ENCODE measurements around the gene PRMT6.
"Not testable (repeated sequence)": the region's sequence is repeated elsewhere in the genome, so short reads cannot be mapped to it uniquely, and the experiment has no call there.

Gene PRMT6

DNA sequence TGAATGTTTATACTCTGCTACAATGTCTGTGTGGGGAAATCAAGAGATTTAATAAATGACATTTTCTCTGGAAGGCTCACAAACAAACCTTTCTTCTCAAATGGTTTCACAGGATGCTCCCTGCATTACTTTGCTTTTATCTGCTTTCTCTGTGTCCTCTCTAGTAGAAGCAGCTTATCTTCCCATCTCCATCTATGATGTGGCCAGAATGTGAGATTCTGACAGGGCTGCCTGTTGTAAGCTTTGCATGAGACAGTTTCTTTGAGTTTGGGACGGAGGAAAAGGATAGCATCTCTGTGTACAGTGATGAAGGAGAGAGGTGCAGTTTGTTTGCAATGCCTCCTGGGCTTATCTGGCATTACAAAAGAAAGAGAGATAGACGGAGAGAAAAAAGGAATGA lies 24.6 kb downstream of the PRMT6 start:
- H2AFZ ChIP-seq (ENCODE audit: low read length) = no peak overlapping the region
- no peaks in the 10 kb centered on the region for H3K4me1 ChIP-seq (ENCODE audit: insufficient read depth, low read length, severe bottlenecking)
- H3K27ac ChIP-seq (ENCODE audit: low read depth, low read length, poor library complexity, severe bottlenecking) = no peak overlapping the region
- H3K4me2 ChIP-seq (ENCODE audit: low read length) = no peak overlapping the region
- H3K9me3 ChIP-seq (ENCODE audit: low read length) = no peaks in the 10 kb centered on the region
- TF ChIP-seq EZH2 (IDR thresholded peaks at IDR 0.05; ENCODE audit: borderline replicate concordance, low read length) = no peak
- TF ChIP-seq, protein P1, sequence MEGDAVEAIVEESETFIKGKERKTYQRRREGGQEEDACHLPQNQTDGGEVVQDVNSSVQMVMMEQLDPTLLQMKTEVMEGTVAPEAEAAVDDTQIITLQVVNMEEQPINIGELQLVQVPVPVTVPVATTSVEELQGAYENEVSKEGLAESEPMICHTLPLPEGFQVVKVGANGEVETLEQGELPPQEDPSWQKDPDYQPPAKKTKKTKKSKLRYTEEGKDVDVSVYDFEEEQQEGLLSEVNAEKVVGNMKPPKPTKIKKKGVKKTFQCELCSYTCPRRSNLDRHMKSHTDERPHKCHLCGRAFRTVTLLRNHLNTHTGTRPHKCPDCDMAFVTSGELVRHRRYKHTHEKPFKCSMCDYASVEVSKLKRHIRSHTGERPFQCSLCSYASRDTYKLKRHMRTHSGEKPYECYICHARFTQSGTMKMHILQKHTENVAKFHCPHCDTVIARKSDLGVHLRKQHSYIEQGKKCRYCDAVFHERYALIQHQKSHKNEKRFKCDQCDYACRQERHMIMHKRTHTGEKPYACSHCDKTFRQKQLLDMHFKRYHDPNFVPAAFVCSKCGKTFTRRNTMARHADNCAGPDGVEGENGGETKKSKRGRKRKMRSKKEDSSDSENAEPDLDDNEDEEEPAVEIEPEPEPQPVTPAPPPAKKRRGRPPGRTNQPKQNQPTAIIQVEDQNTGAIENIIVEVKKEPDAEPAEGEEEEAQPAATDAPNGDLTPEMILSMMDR (IDR thresholded peaks at IDR 0.05; ENCODE audit: low read length) = no peak
- no peak overlapping the region for H3K9ac ChIP-seq (ENCODE audit: low read length)
- H3F3A ChIP-seq (ENCODE audit: insufficient read depth, low read length) = no peaks in the 10 kb centered on the region
- no peak overlapping the region for H3K4me3 ChIP-seq (ENCODE audit: low read depth, low read length, poor library complexity, severe bottlenecking)
- H3K36me3 ChIP-seq (ENCODE audit: insufficient read depth, low read length) = no peaks in the 10 kb centered on the region
- 0 out of 2 replicates have a peak, but pooled peaks cover 4% of the 10 kb centered on the region for H3K27me3 ChIP-seq (ENCODE audit: insufficient read depth, low read length)
- no peaks in the 10 kb centered on the region for H3K79me2 ChIP-seq (ENCODE audit: insufficient read depth, low read length)
- no peaks in the 10 kb centered on the region for H4K20me1 ChIP-seq (ENCODE audit: insufficient read depth, low read length)
- no peaks in the 10 kb centered on the region; the same call in 1 of the 2 replicates for H3K9me2 ChIP-seq (ENCODE audit: low read depth, low read length)

DNA sequence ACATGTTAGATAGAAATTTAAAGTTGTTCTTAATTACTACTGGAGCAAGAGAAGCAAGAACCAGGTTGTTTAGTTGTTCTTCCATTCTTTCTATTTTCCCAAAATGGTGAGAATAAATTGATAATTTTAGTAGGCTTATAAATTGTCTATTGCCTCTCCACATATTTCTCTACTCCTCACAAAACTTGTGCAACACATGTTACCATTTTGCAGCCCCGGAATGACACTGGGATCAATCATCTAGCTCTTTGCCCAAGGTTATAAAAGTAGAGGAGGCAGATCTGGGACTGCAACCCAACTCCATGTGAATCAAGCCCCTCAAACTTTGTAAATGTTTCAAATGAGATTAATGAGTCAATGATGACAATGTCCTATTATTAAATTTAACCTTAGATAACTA lies 34.9 kb downstream of the PRMT6 start:
- H3K4me2 ChIP-seq (ENCODE audit: low read length) = no peak overlapping the region
- no peak overlapping the region for H3K9ac ChIP-seq (ENCODE audit: low read length)
- no peaks in the 10 kb centered on the region for H3K9me3 ChIP-seq (ENCODE audit: low read length)

DNA sequence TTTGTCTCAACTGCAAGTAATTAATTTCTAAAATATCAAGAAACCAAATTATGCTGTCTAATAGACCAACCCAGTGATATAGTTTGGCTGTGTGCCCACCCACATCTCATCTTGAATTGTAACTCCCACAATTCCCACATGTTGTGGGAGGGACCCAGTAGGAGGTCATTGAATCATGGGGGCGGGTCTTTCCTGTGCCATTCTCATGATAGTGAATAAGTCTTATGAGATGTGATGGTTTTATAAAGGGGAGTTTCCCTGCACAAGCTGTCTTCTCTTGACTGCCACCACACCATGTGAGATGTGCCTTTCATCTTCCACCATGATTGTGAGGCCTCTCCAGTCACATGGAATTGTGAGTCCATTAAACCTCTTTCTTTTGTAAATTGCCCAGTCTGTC lies 36.9 kb downstream of the PRMT6 start:
- H3K9me3 ChIP-seq (ENCODE audit: low read length); H3F3A ChIP-seq (ENCODE audit: insufficient read depth, low read length); H3K4me2 ChIP-seq (ENCODE audit: low read length); H3K4me1 ChIP-seq (ENCODE audit: insufficient read depth, low read length, severe bottlenecking); H3K27ac ChIP-seq (ENCODE audit: low read depth, low read length, poor library complexity, severe bottlenecking); H3K27me3 ChIP-seq (ENCODE audit: insufficient read depth, low read length); H3K4me3 ChIP-seq (ENCODE audit: low read depth, low read length, poor library complexity, severe bottlenecking); H3K79me2 ChIP-seq (ENCODE audit: insufficient read depth, low read length); H4K20me1 ChIP-seq (ENCODE audit: insufficient read depth, low read length); H3K36me3 ChIP-seq (ENCODE audit: insufficient read depth, low read length); H2AFZ ChIP-seq (ENCODE audit: low read length); H3K9me2 ChIP-seq (ENCODE audit: low read depth, low read length); H3K9ac ChIP-seq (ENCODE audit: low read length): not testable (repeated sequence)

More for the DNA sequence above, 34.9 kb downstream of the PRMT6 start:
- H4K20me1 ChIP-seq (ENCODE audit: insufficient read depth, low read length) = no peaks in the 10 kb centered on the region
- no peaks in the 10 kb centered on the region for H3K4me1 ChIP-seq (ENCODE audit: insufficient read depth, low read length, severe bottlenecking)
- TF ChIP-seq, protein P1 (IDR thresholded peaks at IDR 0.05; ENCODE audit: low read length) = no peak
- no peak for TF ChIP-seq EZH2 (IDR thresholded peaks at IDR 0.05; ENCODE audit: borderline replicate concordance, low read length)
- H3K36me3 ChIP-seq (ENCODE audit: insufficient read depth, low read length) = no peaks in the 10 kb centered on the region
- no peak overlapping the region for H2AFZ ChIP-seq (ENCODE audit: low read length)
- no peaks in the 10 kb centered on the region for H3K9me2 ChIP-seq (ENCODE audit: low read depth, low read length)
- no peaks in the 10 kb centered on the region for H3F3A ChIP-seq (ENCODE audit: insufficient read depth, low read length)
- no peaks in the 10 kb centered on the region for H3K27me3 ChIP-seq (ENCODE audit: insufficient read depth, low read length)
- H3K79me2 ChIP-seq (ENCODE audit: insufficient read depth, low read length) = no peaks in the 10 kb centered on the region
- no peak overlapping the region for H3K4me3 ChIP-seq (ENCODE audit: low read depth, low read length, poor library complexity, severe bottlenecking)
- H3K27ac ChIP-seq (ENCODE audit: low read depth, low read length, poor library complexity, severe bottlenecking) = no peak overlapping the region

DNA sequence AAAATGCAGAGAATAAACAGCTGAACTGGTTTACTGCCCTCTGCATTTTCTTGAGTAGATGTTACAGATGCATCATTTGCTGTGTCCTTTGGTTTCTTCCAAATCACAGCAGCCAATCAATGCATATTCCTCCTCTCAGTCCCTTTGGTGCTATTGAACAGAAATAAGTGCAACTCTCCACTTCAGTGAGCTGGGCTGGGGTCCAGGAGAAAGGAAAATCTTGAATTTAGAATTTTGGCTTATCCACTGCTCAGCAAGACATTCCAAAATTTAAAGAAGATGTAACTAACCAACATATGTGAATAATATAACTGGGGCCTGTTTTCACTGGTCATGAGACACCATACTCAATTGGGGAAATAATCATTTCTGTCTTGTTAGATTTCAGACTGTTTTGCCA lies 39.2 kb downstream of the PRMT6 start:
- Histone ChIP-seq H3K27me3 (ENCODE audit: insufficient read depth, low read length) (no peaks in the 10 kb centered on the region), H3K9ac (ENCODE audit: low read length) (no peak overlapping the region), H3K27ac (ENCODE audit: low read depth, low read length, poor library complexity, severe bottlenecking) (no peak overlapping the region), H4K20me1 (ENCODE audit: insufficient read depth, low read length) (no peaks in the 10 kb centered on the region), H3F3A (ENCODE audit: insufficient read depth, low read length) (no peaks in the 10 kb centered on the region), H3K4me1 (ENCODE audit: insufficient read depth, low read length, severe bottlenecking) (no peaks in the 10 kb centered on the region), H3K4me2 (ENCODE audit: low read length) (no peak overlapping the region), H3K9me2 (ENCODE audit: low read depth, low read length) (no peaks in the 10 kb centered on the region), H3K79me2 (ENCODE audit: insufficient read depth, low read length) (no peaks in the 10 kb centered on the region), H3K9me3 (ENCODE audit: low read length) (no peaks in the 10 kb centered on the region), H3K4me3 (ENCODE audit: low read depth, low read length, poor library complexity, severe bottlenecking) (no peak overlapping the region), H2AFZ (ENCODE audit: low read length) (no peak overlapping the region), H3K36me3 (ENCODE audit: insufficient read depth, low read length) (no peaks in the 10 kb centered on the region)
- TF ChIP-seq, protein P1 (IDR thresholded peaks at IDR 0.05; ENCODE audit: low read length) = no peak
- no peak for TF ChIP-seq EZH2 (IDR thresholded peaks at IDR 0.05; ENCODE audit: borderline replicate concordance, low read length)

Data from OCI-LY1 (cell line).